Stomach (tissue), 9 donors: ENCODE results near the gene UBAC1. TPM values are rescaled to one million over a fixed set of nuclear protein-coding genes. Genes with fewer than 3 reads are reported as not detected.
A peak's percentile ranks its signal among the peaks of the same experiment; 100 is the strongest.

Source experiments
- DNase-seq, 2 donors: peaks; one replicate each; pipeline versions ENCODE4 v3.0.0 to v3.0.0-alpha.2; 2013 to 2019
- H3K27ac ChIP-seq, 5 donors: fragments of 200-600 bp in 4 of 5; sonication (generic) in 4 of 5; one replicate each; pipeline ENCODE4 v1.5.1; 2013 to 2019; ENCODE audit warnings: mild to moderate bottlenecking in 1 of 5, moderate library complexity in 1 of 5
- H3K27me3 ChIP-seq, 3 donors: fragments of 200-600 bp; sonication (generic); one replicate each; pipeline ENCODE4 v1.5.1; 2017 to 2019; ENCODE audit warnings: mixed run types in 1 of 3
- H3K36me3 ChIP-seq, 4 donors: fragments of 200-600 bp; sonication (generic); 1 replicate in 3 of 4; 2 replicates in 1 of 4; pipeline ENCODE4 v1.5.1; 2016 to 2019
- H3K4me1 ChIP-seq, 4 donors: fragments of 200-600 bp; sonication (generic); one replicate each; pipeline ENCODE4 v1.5.1; 2016 to 2019
- H3K4me3 ChIP-seq, 4 donors: fragments of 200-600 bp; sonication (generic) in 3 of 4; one replicate each; pipeline ENCODE4 v1.5.1; 2016 to 2019; ENCODE audit warnings: mild to moderate bottlenecking in 1 of 4
- H3K9me3 ChIP-seq, 4 donors: fragments of 200-600 bp; sonication (generic); one replicate each; pipeline ENCODE4 v1.5.1; 2016 to 2019
- EP300 ChIP-seq: sonication (generic); formaldehyde crosslinking; IDR thresholded peaks from one replicate; pipeline ENCODE4 v1.6.1; 2017; ENCODE audit warnings: antibody characterized with exemption
- POLR2A ChIP-seq, 4 donors: fragments of 450-650 bp; IDR thresholded peaks; one replicate each; pipeline ENCODE4 v1.6.1; 2016; ENCODE audit warnings: antibody characterized with exemption in 4 of 4, control low read depth in 2 of 4, mild to moderate bottlenecking in 1 of 4, moderate library complexity in 1 of 4
- POLR2AphosphoS5 ChIP-seq, 3 donors: sonication (generic); formaldehyde crosslinking; IDR thresholded peaks; one replicate each; pipeline ENCODE4 v1.6.1; 2016; ENCODE audit warnings: antibody characterized with exemption in 3 of 3
- WGBS, 5 donors: extraction: QIAGEN DNeasy Blood & Tissue Kit in 3 of 5; methylation state at CpG; one replicate each; pipeline versions ENCODE4 v1.1.5 to v1.1.7; 2013 to 2018; 5-methylcytosine and 5-hydroxymethylcytosine counted together
- intact Hi-C: fragments of 100-400 bp; cut with DNase I; formaldehyde crosslinking; loops from one replicate; pipeline ENCODE4 v1.15.1; 2023; ENCODE audit warnings: low total_unique reads
- polyA plus RNA-seq, 3 donors: library from polyadenylated mRNA; stranded (reverse); fragments of 200-250 nt; gene quantifications; one replicate each; pipeline ENCODE4 v1.2.3, GENCODE V29; 2013
- total RNA-seq, 5 donors: library from RNA; depleted of rRNA; stranded (reverse); fragments of >200 nt; gene quantifications; one replicate each; pipeline versions ENCODE4 v1.1.0 to v1.2.3, GENCODE V29; 2014 to 2016
- TF ChIP-seq, protein P1 (sequence below), 7 experiments: fragments of 450-650 bp in 4 of 7; fragments of 200-600 bp in 3 of 7; sonication (generic) in 3 of 7; IDR thresholded peaks; one replicate each; pipeline ENCODE4 v1.5.1; 2016 to 2019; ENCODE audit warnings: antibody characterized with exemption in 7 of 7, control low read depth in 2 of 7, mild to moderate bottlenecking in 1 of 7
- donor health status: healthy with polysubstance abuse.
- donor health status: Bipolar disorder and iron deficiency.
- donor health status: healthy.

UBAC1 gene
- total and polyA plus RNA-seq, 8 donors = 22.6 to 70.1 (median 42.6) TPM

DNA sequence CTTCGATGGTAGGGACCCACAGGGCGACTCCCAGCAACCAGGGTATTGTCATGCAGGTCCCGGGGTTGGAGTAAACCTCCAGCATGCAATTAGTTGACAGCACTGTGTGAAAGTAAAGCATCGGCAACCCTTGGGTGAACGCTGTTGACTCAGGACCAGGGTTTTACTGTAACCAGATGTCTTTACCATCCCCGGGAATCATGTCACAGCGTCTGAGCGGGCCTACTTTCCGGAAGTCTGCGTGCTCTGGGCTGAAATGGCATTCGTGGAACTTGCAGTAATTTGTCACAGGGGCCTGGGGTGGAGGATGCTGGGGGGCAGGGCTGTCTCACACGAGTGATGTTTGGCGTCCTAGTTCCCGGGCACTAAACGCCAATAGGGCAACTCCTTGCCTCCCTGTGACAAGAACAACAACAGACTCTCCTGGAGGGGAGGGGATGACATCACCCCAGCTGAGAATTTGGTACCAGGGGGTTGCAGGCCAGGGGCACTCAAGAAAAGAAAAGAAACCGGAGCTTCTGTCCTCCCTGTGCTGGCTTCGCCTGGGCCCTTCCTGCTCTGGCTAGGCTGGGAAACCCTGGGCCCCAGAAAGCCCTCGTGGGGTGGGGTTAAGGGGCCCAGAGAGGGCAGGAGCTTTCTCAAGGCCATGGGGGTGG lies 10.1 kb upstream of the UBAC1 start:
- Histone ChIP-seq H3K4me3 (no peak overlapping the region), H3K9me3 (no peaks in the 10 kb centered on the region), H3K4me1 (peaks cover 0 to 26% (median 8%) of the 10 kb centered on the region in 4 donors), H3K27ac (no peak overlapping the region), H3K36me3 (no peaks in the 10 kb centered on the region), H3K27me3 (peaks cover 0 to 33% (median under 1%) of the 10 kb centered on the region in 3 donors)
- TF ChIP-seq EP300 (no peak), POLR2AphosphoS5 (IDR thresholded peaks at IDR 0.05) (no peak), POLR2A (IDR thresholded peaks at IDR 0.05) (no peak)
- TF ChIP-seq, protein P1, sequence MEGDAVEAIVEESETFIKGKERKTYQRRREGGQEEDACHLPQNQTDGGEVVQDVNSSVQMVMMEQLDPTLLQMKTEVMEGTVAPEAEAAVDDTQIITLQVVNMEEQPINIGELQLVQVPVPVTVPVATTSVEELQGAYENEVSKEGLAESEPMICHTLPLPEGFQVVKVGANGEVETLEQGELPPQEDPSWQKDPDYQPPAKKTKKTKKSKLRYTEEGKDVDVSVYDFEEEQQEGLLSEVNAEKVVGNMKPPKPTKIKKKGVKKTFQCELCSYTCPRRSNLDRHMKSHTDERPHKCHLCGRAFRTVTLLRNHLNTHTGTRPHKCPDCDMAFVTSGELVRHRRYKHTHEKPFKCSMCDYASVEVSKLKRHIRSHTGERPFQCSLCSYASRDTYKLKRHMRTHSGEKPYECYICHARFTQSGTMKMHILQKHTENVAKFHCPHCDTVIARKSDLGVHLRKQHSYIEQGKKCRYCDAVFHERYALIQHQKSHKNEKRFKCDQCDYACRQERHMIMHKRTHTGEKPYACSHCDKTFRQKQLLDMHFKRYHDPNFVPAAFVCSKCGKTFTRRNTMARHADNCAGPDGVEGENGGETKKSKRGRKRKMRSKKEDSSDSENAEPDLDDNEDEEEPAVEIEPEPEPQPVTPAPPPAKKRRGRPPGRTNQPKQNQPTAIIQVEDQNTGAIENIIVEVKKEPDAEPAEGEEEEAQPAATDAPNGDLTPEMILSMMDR (IDR thresholded peaks at IDR 0.05) = no peak
- intact Hi-C loops = no loop called here
- WGBS, 5 donors = 67 to 73% (median 68%) methylated on average over 18 of the region's 18 CpGs
- DNase-seq = no peak

DNA sequence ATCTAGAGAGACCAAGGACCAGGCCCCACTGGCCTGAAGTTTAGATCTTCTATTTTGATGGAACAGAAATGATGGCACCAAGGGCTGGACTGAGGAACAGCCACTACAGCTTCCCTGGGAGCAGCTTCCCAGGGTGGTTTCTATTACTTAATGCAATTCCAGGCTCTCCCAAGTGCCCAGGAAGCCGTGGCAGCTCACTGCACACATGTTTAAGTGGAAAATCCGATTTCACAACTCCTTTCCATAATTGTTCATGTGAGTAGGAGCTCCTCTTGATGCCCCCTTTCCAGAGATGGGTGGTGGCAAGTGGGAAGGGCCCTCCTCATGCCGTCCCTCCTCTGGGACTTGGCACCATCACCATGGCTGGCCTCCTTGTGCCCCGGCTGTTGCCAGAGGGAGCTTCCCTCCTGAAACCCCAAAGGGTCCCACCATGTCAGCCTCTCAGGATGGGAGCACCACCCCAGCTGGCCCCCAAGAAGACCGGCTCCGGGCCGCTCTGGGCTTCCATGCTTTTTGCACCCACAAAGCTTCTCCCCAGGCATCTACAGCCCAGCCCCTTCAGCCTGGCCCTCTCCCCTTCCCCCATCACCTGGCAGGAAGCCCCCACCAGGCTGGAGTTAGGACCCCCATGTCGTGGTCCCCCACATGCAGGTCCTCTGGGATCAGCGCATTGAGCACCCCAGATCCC lies 9.1 kb upstream of the UBAC1 start:
- WGBS, 5 donors = 71 to 82% (median 78%) methylated on average over 9 of the region's 9 CpGs
- H3K27ac ChIP-seq = peak overlapping the region in 1 of 5 donors; percentile 25

DNA sequence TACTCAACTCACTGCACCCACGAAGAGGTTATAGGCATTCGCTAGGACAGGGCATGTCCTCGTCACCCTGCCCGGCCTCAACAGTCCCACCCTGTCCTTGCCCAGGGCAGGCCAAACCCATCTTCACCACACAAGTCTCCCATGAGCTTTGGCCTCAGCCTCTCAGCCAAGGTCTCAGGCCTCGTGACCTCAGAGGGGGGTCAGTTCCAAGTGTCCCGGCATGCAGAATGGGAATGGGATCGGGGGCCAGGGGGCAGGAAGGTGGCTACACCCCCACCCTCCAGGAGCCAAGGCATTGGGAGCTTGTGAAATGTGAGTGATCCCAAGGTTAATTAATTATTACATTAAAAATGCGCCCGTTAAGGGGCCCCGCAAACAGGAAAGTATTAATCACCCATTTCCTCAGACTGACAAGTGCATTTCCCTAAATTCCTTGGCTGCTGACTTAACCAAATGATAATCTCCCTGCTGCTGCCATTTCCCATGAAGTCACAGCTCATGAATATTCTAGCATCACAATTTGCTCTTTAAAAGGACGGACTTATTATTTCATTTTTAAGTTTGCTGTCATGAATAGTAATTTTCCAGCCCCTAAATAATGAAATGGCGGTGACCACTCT lies 8.0 kb upstream of the UBAC1 start:
- 48 to 68% (median 61%) methylated on average over 12 of the region's 12 CpGs for WGBS, 5 donors

More for the DNA sequence above, 9.1 kb upstream of the UBAC1 start:
- TF ChIP-seq POLR2AphosphoS5 (IDR thresholded peaks at IDR 0.05) (no peak), POLR2A (IDR thresholded peaks at IDR 0.05) (no peak), EP300 (no peak)
- TF ChIP-seq, protein P1 (IDR thresholded peaks at IDR 0.05) = no peak
- Histone ChIP-seq H3K36me3 (no peaks in the 10 kb centered on the region), H3K4me1 (peaks cover 0 to 26% (median 8%) of the 10 kb centered on the region in 4 donors), H3K9me3 (no peaks in the 10 kb centered on the region), H3K4me3 (no peak overlapping the region), H3K27me3 (peaks cover 0 to 31% (median 0%) of the 10 kb centered on the region in 3 donors)
- no peak for DNase-seq
- intact Hi-C loops = no loop called here

DNA sequence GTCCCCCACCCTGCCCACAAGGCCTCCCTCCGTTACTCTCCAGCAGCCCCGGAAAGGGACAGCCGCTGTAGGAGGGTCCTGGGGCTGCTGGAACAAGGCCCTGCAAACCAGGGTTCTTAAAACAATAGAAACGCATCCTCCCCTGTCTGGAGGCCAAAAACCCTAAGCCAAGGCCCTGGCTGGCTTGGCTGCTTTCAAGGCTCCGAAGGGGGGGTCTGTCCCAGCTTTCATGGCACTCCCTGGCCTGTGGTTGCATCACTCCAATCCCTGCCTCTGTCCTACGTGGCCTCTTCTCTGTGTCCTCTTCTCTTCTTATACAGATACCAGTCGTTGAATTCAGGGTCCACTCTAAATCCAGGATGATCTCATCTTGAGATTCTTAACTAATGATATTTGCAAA lies 7.4 kb upstream of the UBAC1 start:
- no peaks in the 10 kb centered on the region for H3K9me3 ChIP-seq
- H3K27ac ChIP-seq = peak overlapping the region in 1 of 5 donors; percentile 20
- H3K4me3 ChIP-seq = no peak overlapping the region
- peaks cover 0 to 14% (median 0%) of the 10 kb centered on the region in 3 donors for H3K27me3 ChIP-seq
- 47 to 63% (median 61%) methylated on average over 7 of the region's 7 CpGs for WGBS, 5 donors
- no peak for DNase-seq
- intact Hi-C loops = no loop called here
- TF ChIP-seq, protein P1 (IDR thresholded peaks at IDR 0.05) = no peak
- TF ChIP-seq EP300 = no peak
- TF ChIP-seq POLR2A (IDR thresholded peaks at IDR 0.05) = no peak
- TF ChIP-seq POLR2AphosphoS5 (IDR thresholded peaks at IDR 0.05) = no peak
- no peaks in the 10 kb centered on the region for H3K36me3 ChIP-seq
- peaks cover 0 to 26% (median 8%) of the 10 kb centered on the region in 4 donors for H3K4me1 ChIP-seq

More for the DNA sequence above, 8.0 kb upstream of the UBAC1 start:
- H3K4me3 ChIP-seq = no peak overlapping the region
- no peaks in the 10 kb centered on the region for H3K9me3 ChIP-seq
- H3K36me3 ChIP-seq = no peaks in the 10 kb centered on the region
- peaks cover 0 to 20% (median 0%) of the 10 kb centered on the region in 3 donors for H3K27me3 ChIP-seq
- no peak for DNase-seq
- peaks cover 0 to 26% (median 8%) of the 10 kb centered on the region in 4 donors for H3K4me1 ChIP-seq
- no peak for TF ChIP-seq EP300
- no peak for TF ChIP-seq POLR2AphosphoS5 (IDR thresholded peaks at IDR 0.05)
- H3K27ac ChIP-seq = peak overlapping the region in 1 of 5 donors; percentile 20
- intact Hi-C loops = no loop called here
